ENCODE results near the gene GNPTG. TPM values are rescaled to one million over a fixed set of nuclear protein-coding genes. Genes with fewer than 3 reads are reported as not detected.

GNPTG gene
- total and polyA plus RNA-seq, 8 donors = 30.0 to 87.9 (median 41.5) TPM

DNA sequence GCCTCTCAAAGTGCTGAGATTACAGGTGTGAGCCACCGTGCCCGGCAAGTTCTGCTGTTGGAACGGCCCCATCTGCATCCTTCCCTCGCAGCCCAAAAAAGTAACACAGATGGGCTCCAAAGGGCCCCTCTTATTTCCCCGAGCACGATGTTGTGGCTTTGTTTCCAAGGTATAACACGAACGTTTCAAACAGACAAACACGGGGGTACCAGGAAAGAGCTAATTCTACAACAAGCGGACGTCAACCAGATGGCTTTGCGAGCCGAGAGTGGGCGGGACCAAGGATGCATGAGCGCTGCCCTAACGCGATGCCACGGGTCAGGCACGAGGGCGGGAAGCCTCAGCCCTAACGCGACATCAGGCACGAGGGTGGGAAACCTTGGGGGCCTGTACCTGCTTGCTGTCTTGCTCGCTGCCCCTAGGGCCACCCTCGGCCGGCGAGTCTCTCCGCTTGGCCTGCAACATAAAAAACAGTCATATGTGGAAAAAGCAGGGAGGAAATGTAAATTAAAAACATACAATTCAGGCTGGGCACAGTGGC, 38.6 kb downstream of the GNPTG start:
- H3K4me3 ChIP-seq = no peak overlapping the region
- no peaks in the 10 kb centered on the region for H3K27me3 ChIP-seq
- intact Hi-C loops (cut with DNase I; ENCODE audit: low total_unique reads) = no loop called here
- no peak for DNase-seq
- peaks cover 53 to 97% (median 95%) of the 10 kb centered on the region in 4 donors for H3K36me3 ChIP-seq
- TF ChIP-seq POLR2AphosphoS5 (IDR thresholded peaks at IDR 0.05) (no peak), EP300 (IDR thresholded peaks at IDR 0.05) (no peak)
- TF ChIP-seq, protein P1, sequence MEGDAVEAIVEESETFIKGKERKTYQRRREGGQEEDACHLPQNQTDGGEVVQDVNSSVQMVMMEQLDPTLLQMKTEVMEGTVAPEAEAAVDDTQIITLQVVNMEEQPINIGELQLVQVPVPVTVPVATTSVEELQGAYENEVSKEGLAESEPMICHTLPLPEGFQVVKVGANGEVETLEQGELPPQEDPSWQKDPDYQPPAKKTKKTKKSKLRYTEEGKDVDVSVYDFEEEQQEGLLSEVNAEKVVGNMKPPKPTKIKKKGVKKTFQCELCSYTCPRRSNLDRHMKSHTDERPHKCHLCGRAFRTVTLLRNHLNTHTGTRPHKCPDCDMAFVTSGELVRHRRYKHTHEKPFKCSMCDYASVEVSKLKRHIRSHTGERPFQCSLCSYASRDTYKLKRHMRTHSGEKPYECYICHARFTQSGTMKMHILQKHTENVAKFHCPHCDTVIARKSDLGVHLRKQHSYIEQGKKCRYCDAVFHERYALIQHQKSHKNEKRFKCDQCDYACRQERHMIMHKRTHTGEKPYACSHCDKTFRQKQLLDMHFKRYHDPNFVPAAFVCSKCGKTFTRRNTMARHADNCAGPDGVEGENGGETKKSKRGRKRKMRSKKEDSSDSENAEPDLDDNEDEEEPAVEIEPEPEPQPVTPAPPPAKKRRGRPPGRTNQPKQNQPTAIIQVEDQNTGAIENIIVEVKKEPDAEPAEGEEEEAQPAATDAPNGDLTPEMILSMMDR (IDR thresholded peaks at IDR 0.05) = no peak
- H3K4me1 ChIP-seq = no peaks in the 10 kb centered on the region
- H3K27ac ChIP-seq = no peak overlapping the region
- 85 to 88% (median 86%) methylated on average over 28 of the region's 28 CpGs for WGBS, 5 donors
- H3K9me3 ChIP-seq = no peaks in the 10 kb centered on the region

DNA sequence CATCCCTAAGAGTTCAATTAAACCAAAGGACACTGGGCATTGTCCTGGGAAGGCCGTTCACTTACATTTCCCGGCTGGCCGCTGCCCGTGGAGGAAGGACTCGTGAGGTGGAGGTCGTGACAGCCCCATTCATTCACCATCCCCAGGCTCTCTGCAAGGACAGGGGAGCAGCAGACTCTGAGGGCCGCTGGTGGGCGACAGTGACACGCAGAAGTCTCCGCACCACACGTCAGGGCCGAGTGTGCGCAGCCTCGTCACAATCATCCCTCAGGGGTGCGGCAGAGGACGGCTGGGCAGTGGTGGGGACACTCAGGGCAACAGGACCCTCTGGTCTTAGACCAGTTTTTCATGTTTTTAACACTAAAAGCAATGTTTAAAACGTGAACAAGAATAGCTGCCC, 41.1 kb downstream of the GNPTG start:
- WGBS, 5 donors = 91 to 96% (median 93%) methylated on average over 17 of the region's 17 CpGs
- intact Hi-C loops (cut with DNase I; ENCODE audit: low total_unique reads) = no loop called here
- no peaks in the 10 kb centered on the region for H3K27me3 ChIP-seq

DNA sequence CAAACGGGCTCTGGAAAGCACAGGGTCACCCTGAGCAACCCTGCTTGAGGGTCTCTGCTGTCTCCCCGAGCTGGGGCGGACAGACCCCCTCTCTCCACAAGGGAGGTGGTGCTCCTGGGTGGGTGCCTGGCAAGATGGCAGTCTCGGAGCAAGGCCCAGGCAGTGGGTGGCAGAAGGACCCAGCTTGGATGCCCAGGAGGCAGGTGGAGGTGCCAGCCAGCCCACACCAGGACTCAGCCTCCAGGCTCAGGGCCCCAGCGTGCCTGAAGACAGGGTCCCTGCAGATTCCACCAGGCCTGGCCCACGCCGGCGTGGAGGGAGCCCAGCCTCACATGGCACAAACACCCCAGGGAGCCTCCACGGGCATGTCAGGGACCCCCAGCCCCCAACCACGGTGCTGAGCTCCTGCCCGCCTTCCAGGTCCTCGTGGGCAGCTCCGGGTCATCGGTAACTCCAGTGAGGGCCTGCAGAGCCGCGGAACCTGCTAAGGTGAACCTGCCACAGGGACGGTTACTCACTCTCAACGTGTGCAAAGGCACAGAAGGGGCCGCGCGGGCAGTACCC, 42.0 kb downstream of the GNPTG start:
- Histone ChIP-seq H3K36me3 (peaks cover 63 to 93% (median 93%) of the 10 kb centered on the region in 4 donors), H3K4me3 (no peak overlapping the region), H3K27ac (no peak overlapping the region), H3K9me3 (no peaks in the 10 kb centered on the region), H3K4me1 (no peaks in the 10 kb centered on the region), H3K27me3 (no peaks in the 10 kb centered on the region)
- no peak for TF ChIP-seq POLR2A (IDR thresholded peaks at IDR 0.05)
- intact Hi-C loops (cut with DNase I; ENCODE audit: low total_unique reads) = no loop called here
- DNase-seq = no peak
- WGBS, 5 donors = 95 to 97% (median 96%) methylated on average over 11 to 21 of the region's 21 CpGs

More for the DNA sequence above, 41.1 kb downstream of the GNPTG start:
- Histone ChIP-seq H3K4me1 (no peaks in the 10 kb centered on the region), H3K9me3 (no peaks in the 10 kb centered on the region), H3K4me3 (no peak overlapping the region), H3K36me3 (peaks cover 64 to 93% (median 93%) of the 10 kb centered on the region in 4 donors), H3K27ac (no peak overlapping the region)
- TF ChIP-seq, protein P1 (IDR thresholded peaks at IDR 0.05) = no peak
- TF ChIP-seq POLR2AphosphoS5 (IDR thresholded peaks at IDR 0.05) = no peak
- TF ChIP-seq EP300 (IDR thresholded peaks at IDR 0.05) = no peak
- TF ChIP-seq POLR2A (IDR thresholded peaks at IDR 0.05) = no peak
- DNase-seq = no peak

DNA sequence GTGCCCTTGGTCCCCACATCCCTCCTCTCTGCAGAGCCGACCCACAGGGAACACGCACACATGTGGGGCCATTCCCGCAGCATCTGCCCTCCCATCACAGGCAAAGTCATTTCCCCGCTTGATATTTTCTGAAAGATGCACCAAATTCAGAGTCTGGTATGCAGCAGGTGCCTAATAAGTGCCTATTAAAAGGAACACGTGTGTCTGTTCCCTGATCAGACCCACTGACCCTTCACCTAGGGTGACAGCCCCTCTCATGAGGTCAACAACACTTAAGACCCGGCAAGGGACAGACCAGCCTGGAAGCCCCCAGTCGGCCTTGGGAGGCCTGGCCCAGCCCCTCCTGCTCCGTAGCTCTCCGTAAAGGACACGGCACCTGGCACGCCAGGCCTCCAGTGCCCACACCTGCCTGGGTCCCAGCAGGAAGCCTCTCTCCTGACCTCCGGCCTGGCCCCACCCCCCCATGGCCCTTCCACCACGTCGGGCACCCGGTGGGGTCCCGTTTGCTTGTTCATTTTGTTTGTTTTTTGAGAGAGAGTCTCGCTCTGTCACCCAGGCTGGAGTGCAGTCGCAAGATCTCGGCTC, 42.7 kb downstream of the GNPTG start:
- intact Hi-C loops (cut with DNase I; ENCODE audit: low total_unique reads) = no loop called here
- Histone ChIP-seq H3K9me3 (no peaks in the 10 kb centered on the region), H3K27ac (no peak overlapping the region), H3K36me3 (peaks cover 67 to 93% (median 93%) of the 10 kb centered on the region in 4 donors), H3K27me3 (no peaks in the 10 kb centered on the region), H3K4me3 (no peak overlapping the region), H3K4me1 (no peaks in the 10 kb centered on the region)
- 86 to 93% (median 91%) methylated on average over 15 to 19 of the region's 19 CpGs for WGBS, 5 donors
- no peak for TF ChIP-seq POLR2AphosphoS5 (IDR thresholded peaks at IDR 0.05)
- TF ChIP-seq, protein P1 (IDR thresholded peaks at IDR 0.05) = no peak
- TF ChIP-seq POLR2A (IDR thresholded peaks at IDR 0.05) = no peak
- TF ChIP-seq EP300 (IDR thresholded peaks at IDR 0.05) = no peak
- DNase-seq = no peak
